Measurements from ENCODE around the gene TIMP1.
"Not testable (repeated sequence)": the region's sequence is repeated elsewhere in the genome, so short reads cannot be mapped to it uniquely, and the experiment has no call there.

Gene TIMP1

GRCh38 chrX:47603125-47603524 is 20.9 kb downstream of the TIMP1 start:
- not testable (repeated sequence) for DNase-seq (ENCODE audit: low read depth)

- DNase-seq (ENCODE audit: low read depth), result no peak
Observed at GRCh38 chrX:47605024-47605423, 22.8 kb downstream of the TIMP1 start.

- peak; percentile 78 for DNase-seq (ENCODE audit: low read depth)
Observed at GRCh38 chrX:47607091-47607490, 24.9 kb downstream of the TIMP1 start.

DNA sequence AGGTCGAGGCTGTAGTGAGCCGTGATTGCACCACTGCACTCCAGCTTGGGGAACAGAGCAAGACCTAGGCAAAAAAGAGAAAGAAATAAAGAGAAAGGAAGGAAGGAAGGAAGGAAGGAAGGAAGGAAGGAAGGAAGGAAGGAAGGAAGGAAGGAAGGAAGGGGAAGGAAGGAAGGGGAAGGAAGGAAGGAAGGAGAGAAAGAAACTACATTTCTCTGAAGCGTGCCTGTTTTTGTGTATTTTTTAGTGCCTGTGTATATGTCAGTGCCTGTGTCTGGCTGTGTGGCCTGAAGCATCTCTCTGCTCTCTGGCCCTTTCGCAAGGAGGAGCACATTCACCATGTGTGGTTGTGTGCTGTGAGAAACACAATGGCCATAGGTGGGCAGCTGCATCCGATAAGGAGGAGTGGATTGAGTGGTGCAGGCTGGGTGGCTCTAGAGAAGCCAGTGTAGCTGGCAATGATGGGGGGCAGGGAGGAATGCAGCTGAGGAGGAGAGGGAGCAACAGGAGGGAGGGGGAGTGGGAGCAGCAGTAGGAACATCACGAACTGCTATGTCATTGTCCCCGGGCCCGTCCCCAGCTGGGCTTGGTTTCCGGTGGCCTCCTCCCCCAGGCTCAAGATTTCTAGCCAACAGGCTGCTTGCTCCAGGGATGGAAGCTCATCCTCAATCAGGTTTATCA is 26.0 kb downstream of the TIMP1 start:
- peak; percentile 17 for DNase-seq (ENCODE audit: low read depth)

DNA sequence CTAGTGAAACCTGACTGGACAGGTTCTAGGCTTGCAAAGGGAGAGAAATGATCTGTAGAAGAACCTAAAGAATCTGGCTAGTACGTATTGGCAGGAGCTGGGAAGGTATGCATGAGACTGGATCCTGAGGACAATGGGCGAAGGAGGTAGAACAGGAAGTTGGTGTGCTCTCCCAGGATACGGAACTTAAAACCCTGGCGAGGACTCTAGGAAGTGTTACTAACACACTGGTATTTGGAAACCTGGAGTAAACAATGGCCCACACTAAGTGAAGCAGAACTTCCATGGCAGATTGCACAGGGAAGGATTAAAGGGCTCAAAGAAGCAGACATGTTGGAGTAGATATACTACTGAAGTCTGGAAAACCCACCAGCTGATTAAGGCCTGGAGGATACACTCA is 28.3 kb downstream of the TIMP1 start:
- no peak for DNase-seq (ENCODE audit: low read depth)

- peak; percentile 38 for DNase-seq (ENCODE audit: low read depth)
Observed at GRCh38 chrX:47611489-47611888, 29.3 kb downstream of the TIMP1 start.

GRCh38 chrX:47611926-47612325 is 29.7 kb downstream of the TIMP1 start:
- DNase-seq (ENCODE audit: low read depth), result no peak

DNA sequence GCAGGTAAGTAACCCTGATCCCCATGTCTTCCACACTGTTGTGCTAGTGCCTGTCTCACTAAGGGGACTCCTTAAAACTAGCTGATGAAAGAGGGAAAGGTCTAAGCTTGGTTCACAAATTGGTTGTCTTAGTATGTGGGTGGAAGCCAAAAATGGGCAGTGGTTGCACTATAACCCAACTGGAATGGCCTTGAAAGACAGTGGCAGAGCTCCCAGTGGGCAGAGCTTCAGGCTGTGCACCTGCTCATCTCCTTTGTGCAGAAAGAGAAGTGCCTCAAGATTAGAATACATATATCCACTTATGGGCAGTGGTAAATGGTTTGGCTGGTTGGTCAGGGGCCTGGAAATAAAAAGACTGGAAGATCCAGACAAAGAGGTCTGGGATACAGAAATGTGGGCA is 30.2 kb downstream of the TIMP1 start:
- DNase-seq (ENCODE audit: low read depth), result no peak

- no peak for DNase-seq (ENCODE audit: low read depth)
Observed at GRCh38 chrX:47613082-47613481, 30.8 kb downstream of the TIMP1 start.

DNA sequence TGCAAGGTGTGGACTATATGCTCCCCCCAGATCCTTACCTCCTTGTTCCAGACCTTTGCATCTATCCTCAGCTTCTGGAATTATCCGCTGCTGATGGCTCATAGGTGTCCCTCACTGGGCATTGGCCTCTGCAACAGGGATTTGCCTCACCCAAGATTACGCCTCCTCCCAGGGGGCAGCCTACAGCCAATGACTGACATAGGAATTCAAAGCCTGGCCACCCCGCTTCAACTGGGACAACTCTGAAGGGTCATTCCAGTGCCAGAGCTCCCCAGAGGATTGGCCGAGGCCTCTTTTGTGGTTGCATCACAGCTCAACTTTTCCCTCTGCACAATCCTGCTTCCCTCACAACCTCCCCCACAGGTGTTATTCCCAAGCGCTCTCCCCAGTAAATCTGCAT is 32.4 kb downstream of the TIMP1 start:
- DNase-seq (ENCODE audit: low read depth), result no peak

GRCh38 chrX:47618923-47619485 is 36.8 kb downstream of the TIMP1 start:
- no peak for DNase-seq (ENCODE audit: low read depth)

GRCh38 chrX:47619486-47620302 is 37.5 kb downstream of the TIMP1 start, which contains the start of gene SYN1:
Gene SYN1, minus strand, starts transcription at chrX:47619857. Its CDS starts 129 bp downstream, at chrX:47619728.
- peak; percentile 72 for DNase-seq (ENCODE audit: low read depth)

GRCh38 chrX:47620303-47620685 is 38.1 kb downstream of the TIMP1 start:
- no peak for DNase-seq (ENCODE audit: low read depth)

DNA sequence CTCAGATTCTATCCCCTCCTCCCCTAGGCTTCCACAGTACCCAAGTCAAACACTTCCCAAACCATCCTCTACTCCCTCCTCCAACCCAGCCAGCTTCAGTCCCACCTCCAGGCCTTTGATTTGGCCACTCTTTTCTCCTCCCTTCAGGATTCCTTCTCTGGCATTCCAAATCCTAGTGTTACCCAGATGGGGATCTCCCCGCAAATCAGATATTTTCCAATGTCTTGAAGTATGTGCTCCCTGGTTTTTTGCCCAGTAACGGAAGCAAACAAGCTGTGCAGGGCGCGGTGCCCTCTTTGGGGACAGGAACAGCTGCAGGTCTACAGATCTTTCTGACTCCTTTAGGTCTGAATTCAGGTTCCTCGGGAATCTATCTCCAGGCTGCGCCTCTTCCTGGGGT is 39.6 kb downstream of the TIMP1 start:
- no peak for DNase-seq (ENCODE audit: low read depth)

DNA sequence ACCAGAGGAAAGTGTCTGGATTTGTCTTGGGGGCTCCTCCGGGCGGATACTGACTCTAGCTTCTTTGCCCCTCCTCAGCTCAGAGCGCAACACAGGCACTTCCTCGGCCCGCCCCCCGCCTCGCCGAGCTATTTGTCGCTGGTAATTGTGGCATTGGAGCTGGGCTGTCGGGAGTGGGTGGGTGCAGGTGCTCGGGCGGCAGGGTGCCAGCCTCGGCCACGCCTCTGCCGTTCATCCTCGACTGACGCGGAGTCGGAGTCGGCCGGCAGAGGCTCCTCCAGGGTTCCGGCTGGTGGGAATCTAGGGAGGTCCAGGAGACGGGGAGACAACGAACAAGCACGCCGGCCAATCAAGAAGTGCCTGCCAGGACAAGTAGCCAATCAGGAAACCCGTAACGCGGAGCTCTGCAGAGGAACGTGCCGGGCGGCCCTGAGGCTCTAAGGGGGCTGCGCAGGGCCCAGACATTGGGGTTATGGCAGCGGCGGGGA is 41.3 kb downstream of the TIMP1 start:
- DNase-seq (ENCODE audit: low read depth), result peak; percentile 81

DNA sequence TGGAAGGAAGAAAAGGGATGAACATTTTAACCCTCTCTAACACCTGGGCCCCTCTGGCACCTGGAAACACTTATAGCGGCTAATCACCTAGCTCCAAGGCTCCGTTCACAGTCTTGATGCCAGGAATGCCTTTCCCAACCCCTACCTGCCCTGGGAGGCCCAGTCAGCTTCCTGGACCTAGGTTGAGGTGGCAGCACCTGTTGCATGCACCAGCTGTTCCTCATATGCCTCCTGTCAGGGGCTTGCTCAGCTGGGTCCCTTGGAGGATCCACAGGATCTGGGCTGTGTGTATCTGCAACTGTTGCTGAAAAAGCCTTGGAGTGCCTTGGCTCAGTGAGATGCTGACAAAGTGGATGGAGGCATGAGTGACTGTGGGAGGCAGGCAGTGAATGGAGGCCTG is 43.1 kb downstream of the TIMP1 start:
- no peak for DNase-seq (ENCODE audit: low read depth)

- no peak for DNase-seq (ENCODE audit: low read depth)
Observed at GRCh38 chrX:47628982-47629381, 46.7 kb downstream of the TIMP1 start.

DNA sequence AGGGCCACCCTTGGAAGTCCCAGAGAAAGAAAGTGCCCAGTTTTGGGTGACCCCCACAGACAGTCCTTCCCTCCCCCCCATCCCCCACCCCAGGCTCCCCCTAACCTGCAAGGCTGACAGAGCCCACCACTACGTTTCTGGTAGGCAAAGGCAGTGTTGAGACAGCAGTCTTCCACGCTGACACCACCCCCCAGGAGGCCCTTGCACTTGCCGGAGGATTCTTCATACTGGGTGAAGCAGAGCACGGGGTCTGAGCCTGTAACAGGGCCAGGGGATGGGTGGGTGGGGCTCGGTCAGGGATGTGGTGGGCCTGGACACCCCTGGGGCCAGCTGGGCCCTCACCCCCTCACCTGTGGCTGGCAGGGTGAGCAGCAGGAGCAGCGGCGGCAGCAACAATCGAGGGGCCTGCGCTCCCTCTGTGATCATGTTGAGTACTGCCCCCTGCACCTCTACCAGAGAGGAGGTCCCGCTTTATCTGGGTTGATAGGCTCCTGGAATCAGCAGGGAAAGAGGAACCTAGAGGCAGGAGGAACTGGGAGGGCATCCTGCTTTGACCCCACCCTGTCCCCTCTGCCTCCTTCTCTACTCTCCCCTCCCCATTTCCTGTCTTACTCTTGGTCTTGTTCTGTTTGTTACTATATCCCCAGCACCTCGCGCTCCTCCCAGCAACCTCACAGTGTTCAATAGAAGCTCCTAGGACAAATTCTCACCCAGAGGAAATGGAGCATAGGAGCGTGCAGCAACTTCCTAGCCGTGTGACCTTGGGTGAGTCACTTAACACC is 47.4 kb downstream of the TIMP1 start, which contains the start of gene CFP:
Gene CFP (minus strand): TSS at position 512 of the 782 bp plus-strand sequence. CDS start 86 bp downstream, at position 426.
- no peak for DNase-seq (ENCODE audit: low read depth)

- DNase-seq (ENCODE audit: low read depth), result no peak
Observed at GRCh38 chrX:47631676-47632075, 49.4 kb downstream of the TIMP1 start.

DNA sequence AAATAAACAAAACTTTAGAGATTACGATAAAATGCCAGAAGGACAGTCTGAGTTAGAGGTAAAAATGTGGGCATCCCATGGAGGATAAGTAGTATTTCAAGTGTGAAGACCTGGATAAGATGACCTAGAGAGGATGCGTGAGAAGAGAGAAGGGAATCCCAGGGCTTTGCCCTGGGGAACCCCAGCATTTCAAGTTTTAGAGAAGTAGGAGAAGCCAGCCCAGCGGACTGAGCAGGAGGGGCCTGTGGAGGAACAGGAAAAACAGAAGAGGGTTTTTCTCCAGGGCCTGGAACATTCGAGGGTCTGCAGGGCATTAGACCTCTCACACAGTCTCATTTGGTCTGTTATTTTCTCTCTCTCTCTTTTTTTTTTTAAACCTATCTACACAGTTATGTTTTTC is 50.4 kb downstream of the TIMP1 start:
- DNase-seq (ENCODE audit: low read depth), result no peak

DNA sequence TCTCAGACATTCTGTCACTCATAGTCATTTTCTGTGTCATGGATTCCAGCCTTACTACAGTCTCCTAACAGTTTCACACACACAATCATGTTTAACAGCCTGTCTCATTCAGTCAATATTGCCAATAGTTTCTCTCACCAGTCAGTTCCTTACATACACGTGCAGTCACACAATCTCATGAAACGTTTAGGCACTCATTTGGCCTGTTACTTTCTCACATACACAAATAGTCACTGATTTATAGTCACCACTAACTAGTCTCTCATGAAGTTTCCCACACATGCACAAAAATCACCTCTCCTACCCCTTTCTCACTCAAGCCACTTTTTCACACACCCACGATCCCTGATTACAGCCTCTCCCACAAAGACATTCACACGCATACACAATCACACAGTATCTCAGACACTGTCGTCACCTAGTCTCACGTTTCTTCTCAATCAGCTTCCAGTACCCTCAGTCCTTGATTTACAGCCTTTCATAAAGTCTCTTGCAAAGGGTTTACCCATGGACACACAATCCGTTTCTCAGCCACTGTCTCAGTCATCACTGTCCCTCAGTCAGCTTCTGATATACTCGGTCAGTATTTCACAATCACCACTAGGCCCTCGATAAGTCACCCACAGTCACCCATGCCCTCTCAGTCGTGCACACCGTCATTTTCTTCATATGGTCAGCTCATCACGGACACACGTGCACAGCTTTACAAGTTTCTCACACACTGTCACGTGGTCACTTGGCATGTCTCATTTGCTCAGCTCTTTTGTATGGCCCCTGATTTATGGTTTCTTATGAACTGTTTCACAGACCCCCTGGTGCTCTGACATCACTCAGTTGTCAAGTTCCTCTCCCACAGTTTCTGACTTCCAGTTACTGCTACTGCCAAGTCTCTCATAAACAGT is 51.7 kb downstream of the TIMP1 start:
- DNase-seq (ENCODE audit: low read depth), result no peak
